GM23248 (cell line): ENCODE measurements around the gene INTS6L.

Source experiments
- EZH2 ChIP-seq: fragments of 200-600 bp; sonication (generic); IDR thresholded peaks from 2 replicates; pipeline ENCODE4 v1.6.1; 2018; ENCODE audit warnings: antibody characterized with exemption, mild to moderate bottlenecking; ENCODE audit not compliant: insufficient read depth, poor library complexity, severe bottlenecking
- EZH2phosphoT487 ChIP-seq: fragments of 200-600 bp; sonication (generic); IDR thresholded peaks from 2 replicates; pipeline ENCODE4 v1.6.1; 2018; ENCODE audit warnings: antibody characterized with exemption, moderate library complexity, mild to moderate bottlenecking, low read depth; ENCODE audit not compliant: insufficient read depth

DNA sequence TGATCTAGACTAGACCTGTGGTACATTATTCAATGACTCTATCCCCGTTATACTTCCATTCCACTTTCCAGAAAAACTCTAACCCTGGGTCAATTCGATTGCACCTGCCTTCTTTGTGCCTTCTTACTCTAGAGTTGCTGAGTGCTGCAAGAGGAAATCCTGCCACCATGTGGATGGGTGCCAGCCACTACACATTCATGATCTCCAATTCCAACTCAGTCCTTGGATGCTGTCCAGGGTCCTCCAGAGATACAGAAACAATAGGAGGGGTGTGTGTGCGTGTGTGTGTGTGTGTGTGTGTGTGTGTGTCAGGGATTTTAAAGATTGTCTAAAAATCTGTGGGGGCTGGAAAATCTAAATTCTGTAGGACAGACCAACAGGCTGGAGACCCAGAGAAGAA, 42.9 kb upstream of the INTS6L start:
- no peak for TF ChIP-seq EZH2
- no peak for TF ChIP-seq EZH2phosphoT487
